Measurements from ENCODE around the gene ATP11B. TPM values are rescaled to one million over a fixed set of nuclear protein-coding genes. Genes with fewer than 3 reads are reported as not detected.

Gene ATP11B
- total and polyA plus RNA-seq, 9 of the 15 experiments (the other 6 are each of a cell fraction or from before 2014, with no cell fraction given), result 11.9 to 68.7 (median 41.8) TPM

- ATAC-seq (no peak; the same call in 2 of the 3 replicates), FAIRE-seq (no peak), DNase-seq (ENCODE audit: extremely low read depth in 1 of 4, low spot score in 3 of 4) (no peak)
- Histone ChIP-seq H3K9me3 (replicated peaks; ENCODE audit: control insufficient read depth, insufficient read depth, low read depth, low read length) (no peaks in the 10 kb centered on the region), H3K9ac (ENCODE audit: insufficient read depth in 1 of 2, low read depth in 2 of 2, low read length in 2 of 2) (no peak overlapping the region), H3K4me1 (replicated peaks in 1 of 2; ENCODE audit: control insufficient read depth in 2 of 2, insufficient read depth in 2 of 2, low read length in 2 of 2) (no peaks in the 10 kb centered on the region), H3K27me3 (ENCODE audit: control insufficient read depth in 2 of 2, insufficient read depth in 2 of 2, low read length in 2 of 2) (no peaks in the 10 kb centered on the region), H3K9me1 (ENCODE audit: control insufficient read depth, insufficient read depth, low read length) (no peaks in the 10 kb centered on the region), H2AFZ (ENCODE audit: low read depth, low read length) (no peak overlapping the region), H3K27ac (ENCODE audit: extremely low read depth, low read depth, low read length) (no peak overlapping the region), H3K36me3 (ENCODE audit: control insufficient read depth, insufficient read depth, low read length) (peaks cover 49% of the 10 kb centered on the region), H3K79me2 (ENCODE audit: control insufficient read depth, insufficient read depth, low read length) (peaks cover 29% of the 10 kb centered on the region), H3K4me2 (ENCODE audit: insufficient read depth, low read length) (no peak overlapping the region), H3K4me3 (no peak overlapping the region), H4K20me1 (replicated peaks; ENCODE audit: control insufficient read depth, insufficient read depth, low read length) (no peaks in the 10 kb centered on the region)
- no TSS peak for BruUV-seq (replicated peaks)
- ChIA-PET POLR2A (no interaction called here), CTCF (ENCODE audit: low intra/inter-chr PET ratio) (no interaction called here)
- no peak for TF ChIP-seq BCOR (IDR thresholded peaks at IDR 0.05)
- TF ChIP-seq SRSF9 (IDR thresholded peaks at IDR 0.05; ENCODE audit: borderline replicate concordance, low read depth, low read length), result no peak
- TF ChIP-seq SUPT5H (IDR thresholded peaks at IDR 0.05), result no peak
- TF ChIP-seq ZNF384 (IDR thresholded peaks at IDR 0.05; ENCODE audit: low read depth, low read length), result no peak
- in situ Hi-C loops (cut with MboI), result no loop called here
- intact Hi-C loops (cut with micrococcal nuclease), result no loop called here
- WGBS (ENCODE audit: insufficient coverage, low coverage, missing lambda C conversion rate), result 79% methylated on average over 4 of the region's 4 CpGs
Measured at GRCh38 chr3:182829761-182830405, 36.6 kb downstream of the ATP11B start.

- ChIA-PET CTCF (ENCODE audit: low intra/inter-chr PET ratio) (interaction anchor here (0.9 to 2.0 kb wide), 2 partner anchors 124 to 127 kb away, joined by 3 to 20 read pairs; no protein-coding TSS in a partner anchor), POLR2A (interaction anchor here (0.5 to 1.3 kb wide), 2 partner anchors 37 to 122 kb away, joined by 3 to 4 read pairs; no protein-coding TSS in a partner anchor)
- DNase-seq (ENCODE audit: extremely low read depth in 1 of 4, low spot score in 3 of 4) (peak in 1 of 4 experiments; percentile 39), ATAC-seq (peak; percentile 68), FAIRE-seq (no peak)
- WGBS (ENCODE audit: insufficient coverage, low coverage, missing lambda C conversion rate), result 39% methylated on average over 3 of the region's 3 CpGs
- intact Hi-C loops (cut with micrococcal nuclease), result loop anchor here (1.0 kb wide), 1 partner anchor 124 kb away; no protein-coding TSS in a partner anchor
- H3K9me1 ChIP-seq (ENCODE audit: control insufficient read depth, insufficient read depth, low read length), result no peaks in the 10 kb centered on the region
- H3K9me3 ChIP-seq (replicated peaks; ENCODE audit: control insufficient read depth, insufficient read depth, low read depth, low read length), result no peaks in the 10 kb centered on the region
- H3K27me3 ChIP-seq (ENCODE audit: control insufficient read depth in 2 of 2, insufficient read depth in 2 of 2, low read length in 2 of 2), result no peaks in the 10 kb centered on the region
- H4K20me1 ChIP-seq (replicated peaks; ENCODE audit: control insufficient read depth, insufficient read depth, low read length), result no peaks in the 10 kb centered on the region
- H3K9ac ChIP-seq (ENCODE audit: insufficient read depth in 1 of 2, low read depth in 2 of 2, low read length in 2 of 2), result no peak overlapping the region
- no peaks in the 10 kb centered on the region; the same call in 2 of the 3 replicates for H3K79me2 ChIP-seq (ENCODE audit: control insufficient read depth, insufficient read depth, low read length)
- H2AFZ ChIP-seq (ENCODE audit: low read depth, low read length), result no peak overlapping the region
- H3K4me2 ChIP-seq (ENCODE audit: insufficient read depth, low read length), result no peak overlapping the region
- no peak overlapping the region for H3K27ac ChIP-seq (ENCODE audit: extremely low read depth, low read depth, low read length)
- no TSS peak for BruUV-seq (replicated peaks)
- H3K4me3 ChIP-seq, result no peak overlapping the region
- H3K36me3 ChIP-seq (ENCODE audit: control insufficient read depth, insufficient read depth, low read length), result peaks cover 58% of the 10 kb centered on the region
- in situ Hi-C loops (cut with MboI), result no loop called here
- no peaks in the 10 kb centered on the region for H3K4me1 ChIP-seq (replicated peaks in 1 of 2; ENCODE audit: control insufficient read depth in 2 of 2, insufficient read depth in 2 of 2, low read length in 2 of 2)
- TF ChIP-seq E2F6 (IDR thresholded peaks at IDR 0.05; ENCODE audit: borderline replicate concordance in 1 of 2, extremely low read depth in 1 of 2, insufficient read depth in 1 of 2, insufficient read length in 1 of 2, low read depth in 1 of 2, low read length in 1 of 2, poor library complexity in 1 of 2, severe bottlenecking in 1 of 2) (no peak), HDAC2 (IDR thresholded peaks at IDR 0.05) (no peak), MAZ (CRISPR knock-in tag; conservative IDR thresholded peaks at IDR 0.05 in 1 of 2, IDR thresholded peaks at IDR 0.05 in 1 of 2) (0 out of 4 replicates have a peak, but pooled peaks of 1 of the 2 experiments have one; percentile 18), PHF20 (IDR thresholded peaks at IDR 0.05; ENCODE audit: partially characterized antibody) (no peak), RHOXF2B (CRISPR knock-in tag; conservative IDR thresholded peaks at IDR 0.05) (no peak)
- TF ChIP-seq, protein P1, sequence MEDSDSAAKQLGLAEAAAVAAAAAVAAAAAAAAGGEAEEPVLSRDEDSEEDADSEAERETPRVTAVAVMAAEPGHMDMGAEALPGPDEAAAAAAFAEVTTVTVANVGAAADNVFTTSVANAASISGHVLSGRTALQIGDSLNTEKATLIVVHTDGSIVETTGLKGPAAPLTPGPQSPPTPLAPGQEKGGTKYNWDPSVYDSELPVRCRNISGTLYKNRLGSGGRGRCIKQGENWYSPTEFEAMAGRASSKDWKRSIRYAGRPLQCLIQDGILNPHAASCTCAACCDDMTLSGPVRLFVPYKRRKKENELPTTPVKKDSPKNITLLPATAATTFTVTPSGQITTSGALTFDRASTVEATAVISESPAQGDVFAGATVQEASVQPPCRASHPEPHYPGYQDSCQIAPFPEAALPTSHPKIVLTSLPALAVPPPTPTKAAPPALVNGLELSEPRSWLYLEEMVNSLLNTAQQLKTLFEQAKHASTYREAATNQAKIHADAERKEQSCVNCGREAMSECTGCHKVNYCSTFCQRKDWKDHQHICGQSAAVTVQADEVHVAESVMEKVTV (CRISPR knock-in tag; IDR thresholded peaks at IDR 0.05), result peak; percentile 61
Measured at GRCh38 chr3:182837855-182838454, 44.7 kb downstream of the ATP11B start.
